MCF 10A (cell line): ENCODE results near the gene SUCO. TPM values are rescaled to one million over a fixed set of nuclear protein-coding genes. Genes with fewer than 3 reads are reported as not detected.

Experiments
- BruUV-seq: library from RNA; stranded (reverse); fragments of 400-500 nt; replicated peaks from 2 replicates; lab custom pipeline; 2021; lab: Mats Ljungman, UMichigan
- CTCF ChIA-PET: fragments of 300-600 bp; sonication (Branson Sonifier 250); formaldehyde crosslinking; extraction: SDS; loops from one replicate; lab custom pipeline; 2021; ENCODE audit warnings: antibody characterized with exemption, inconsistent platforms; lab: Yijun Ruan, JAX
- POLR2A ChIA-PET: fragments of 300-600, 350-650 bp; sonication (Branson Sonifier 250); formaldehyde crosslinking; extraction: SDS; loops from one replicate; lab custom pipeline; 2020; ENCODE audit warnings: antibody characterized with exemption, inconsistent platforms; lab: Yijun Ruan, JAX
- DNase-seq: peaks from one replicate; pipeline ENCODE4 v3.0.0-alpha.2; 2018; ENCODE audit not compliant: unreplicated experiment
- H3K27ac Mint-ChIP-seq: one replicate; pipeline ENCODE4 v1.8.0; 2022; ENCODE audit warnings: mild to moderate bottlenecking, low read depth, mixed read lengths; ENCODE audit not compliant: unreplicated experiment
- H3K27me3 Mint-ChIP-seq: one replicate; pipeline ENCODE4 v1.8.0; 2022; ENCODE audit warnings: mixed read lengths; ENCODE audit not compliant: insufficient read depth, unreplicated experiment
- H3K36me3 Mint-ChIP-seq: one replicate; pipeline ENCODE4 v1.8.0; 2022; ENCODE audit warnings: mild to moderate bottlenecking, moderate library complexity, mixed read lengths; ENCODE audit not compliant: insufficient read depth, unreplicated experiment
- H3K4me1 Mint-ChIP-seq: one replicate; pipeline ENCODE4 v1.8.0; 2022; ENCODE audit warnings: mixed read lengths; ENCODE audit not compliant: insufficient read depth, unreplicated experiment
- H3K4me3 Mint-ChIP-seq: one replicate; pipeline ENCODE4 v1.8.0; 2022; ENCODE audit warnings: mild to moderate bottlenecking, moderate library complexity, mixed read lengths; ENCODE audit not compliant: unreplicated experiment
- H3K9me3 Mint-ChIP-seq: one replicate; pipeline ENCODE4 v1.8.0; 2022; ENCODE audit warnings: mixed read lengths; ENCODE audit not compliant: unreplicated experiment
- CTCF ChIP-seq: fragments of 200-600 bp; IDR thresholded peaks from one replicate; pipeline ENCODE4 v1.8.0; 2022; ENCODE audit warnings: antibody characterized with exemption, mild to moderate bottlenecking; ENCODE audit not compliant: unreplicated experiment
- intact Hi-C: fragments of 100-400 bp; cut with micrococcal nuclease; formaldehyde crosslinking; loops from 2 replicates; pipeline ENCODE4 v1.14.1; 2022
- total RNA-seq: library from RNA; stranded (reverse); gene quantifications from 2 replicates; pipeline ENCODE4 v1.2.3, GENCODE V29; 2022

SUCO gene
- total RNA-seq, 1 experiment from 2014 or later = 47.9 TPM

DNA sequence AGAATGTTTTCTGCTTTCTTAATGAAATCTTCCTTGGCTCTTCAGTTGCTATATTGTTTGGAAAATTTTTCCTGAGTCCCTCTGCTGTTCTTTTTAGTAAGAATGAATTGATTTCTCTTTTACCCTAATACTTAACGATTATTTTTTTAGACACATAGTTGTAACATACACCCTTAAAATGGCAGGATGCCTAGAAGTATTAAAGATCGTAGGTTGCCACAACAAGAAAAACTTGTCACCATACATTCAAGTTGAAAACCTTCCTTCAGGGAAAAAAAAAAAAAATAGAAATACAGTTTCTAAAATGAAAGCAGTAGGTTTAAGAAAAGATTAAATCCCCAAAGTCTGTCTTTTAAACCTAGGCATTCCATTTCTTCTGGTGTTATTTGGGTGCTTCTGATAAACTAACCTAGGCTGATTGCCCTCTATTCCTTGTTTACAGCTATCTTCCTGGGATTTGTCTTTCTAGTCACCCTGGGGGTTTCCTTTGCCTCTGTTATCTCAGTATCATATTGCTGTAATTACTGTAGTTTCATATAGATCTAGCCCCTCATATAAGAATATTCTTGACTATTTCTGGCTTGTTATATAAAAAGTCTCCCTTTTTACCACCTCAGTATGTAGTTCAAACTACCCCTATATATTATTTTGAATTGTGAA is 16.8 kb downstream of the SUCO start:
- no peak for TF ChIP-seq CTCF
- POLR2A ChIA-PET = interaction anchor here (0.7 to 9.7 kb wide), 3 partner anchors 13 to 30 kb away, joined by 3 to 74 read pairs (median 57); partner anchors contain the start of gene SUCO
- Mint-ChIP-seq H3K4me3 (peak overlapping the region; percentile 53), H3K27ac (peak overlapping the region; percentile 80), H3K9me3 (no peaks in the 10 kb centered on the region), H3K4me1 (peaks cover 17% of the 10 kb centered on the region), H3K36me3 (no peaks in the 10 kb centered on the region), H3K27me3 (no peaks in the 10 kb centered on the region)
- BruUV-seq = no TSS peak
- CTCF ChIA-PET = no interaction called here
- peak; percentile 4 for DNase-seq
- intact Hi-C loops = no loop called here

GRCh38 chr1:172551279-172551678 is 18.3 kb downstream of the SUCO start:
- Mint-ChIP-seq H3K36me3 (no peaks in the 10 kb centered on the region), H3K4me3 (no peak overlapping the region), H3K4me1 (peaks cover 23% of the 10 kb centered on the region), H3K9me3 (no peaks in the 10 kb centered on the region), H3K27me3 (no peaks in the 10 kb centered on the region), H3K27ac (no peak overlapping the region)
- ChIA-PET POLR2A (interaction anchor here (0.6 to 9.7 kb wide), 7 partner anchors 8 to 227 kb away, joined by 3 to 74 read pairs (median 4); partner anchors contain the start of gene SUCO), CTCF (interaction anchor here (0.6 to 0.9 kb wide), 4 partner anchors 9 to 128 kb away, joined by 3 read pairs; no protein-coding TSS in a partner anchor)
- no peak for DNase-seq
- TF ChIP-seq CTCF = no peak
- intact Hi-C loops = no loop called here
- BruUV-seq = no TSS peak

- CTCF ChIA-PET = interaction anchor here (1.0 kb wide), 2 partner anchors 42 to 126 kb away, joined by 3 to 4 read pairs; no protein-coding TSS in a partner anchor
- Mint-ChIP-seq H3K27me3 (no peaks in the 10 kb centered on the region), H3K9me3 (no peaks in the 10 kb centered on the region), H3K27ac (no peak overlapping the region), H3K4me3 (no peak overlapping the region), H3K4me1 (peaks cover 16% of the 10 kb centered on the region), H3K36me3 (peaks cover 16% of the 10 kb centered on the region)
- POLR2A ChIA-PET = no interaction called here
- no peak for TF ChIP-seq CTCF
- intact Hi-C loops = no loop called here
- DNase-seq = no peak
- no TSS peak for BruUV-seq
These were observed 22.0 kb downstream of the SUCO start for GRCh38 chr1:172554915-172555314.

- Mint-ChIP-seq H3K4me3 (no peak overlapping the region), H3K9me3 (no peaks in the 10 kb centered on the region), H3K27ac (no peak overlapping the region), H3K36me3 (peaks cover 23% of the 10 kb centered on the region), H3K27me3 (no peaks in the 10 kb centered on the region), H3K4me1 (peaks cover 7% of the 10 kb centered on the region)
- no peak for DNase-seq
- POLR2A ChIA-PET = interaction anchor here (0.7 to 2.6 kb wide), 3 partner anchors 24 to 138 kb away, joined by 3 to 10 read pairs (median 3); partner anchors contain the start of gene SUCO
- no peak for TF ChIP-seq CTCF
- BruUV-seq = no TSS peak
- intact Hi-C loops = no loop called here
- CTCF ChIA-PET = interaction anchor here (0.9 to 1.0 kb wide), 3 partner anchors 11 to 163 kb away, joined by 3 to 5 read pairs (median 3); no protein-coding TSS in a partner anchor
These were observed 23.5 kb downstream of the SUCO start for GRCh38 chr1:172556461-172556860.
